ENCODE measurements around the gene KLK15.

KLK15 gene

GRCh38 chr19:50823389-50824042 lies 9.9 kb downstream of the KLK15 start, which contains the start of gene KLK1:
Gene KLK1, minus strand, starts transcription at chr19:50823787. Its CDS starts 39 bp downstream, at chr19:50823748.
- Histone ChIP-seq H3K4me3 (ENCODE audit: low read length) (no peak within 1 kb of the TSS), H3K79me2 (ENCODE audit: low read length) (no peaks in the 10 kb centered on the region), H3K4me1 (ENCODE audit: low read length) (peaks cover 29% of the 10 kb centered on the region), H3K36me3 (replicated peaks; ENCODE audit: low read depth, low read length) (no peaks in the 10 kb centered on the region), H3K9me3 (ENCODE audit: insufficient read depth, low read length) (no peaks in the 10 kb centered on the region), H2AFZ (ENCODE audit: low read depth, low read length) (no peak within 1 kb of the TSS), H3K27ac (ENCODE audit: low read length) (no peak within 1 kb of the TSS), H4K20me1 (ENCODE audit: insufficient read depth, low read length) (no peaks in the 10 kb centered on the region), H3K4me2 (ENCODE audit: low read length) (no peak within 1 kb of the TSS), H3K27me3 (ENCODE audit: low read depth, low read length) (peaks cover 46% of the 10 kb centered on the region), H3K9ac (ENCODE audit: low read length) (no peak within 1 kb of the TSS)
- no peak for TF ChIP-seq EZH2phosphoT487 (IDR thresholded peaks at IDR 0.05; ENCODE audit: low read depth)
- no peak for TF ChIP-seq CTCF (IDR thresholded peaks at IDR 0.05; ENCODE audit: low read depth, low read length)

- peaks cover 45% of the 10 kb centered on the region for H3K27me3 ChIP-seq (ENCODE audit: low read depth, low read length)
- no peaks in the 10 kb centered on the region for H3K79me2 ChIP-seq (ENCODE audit: low read length)
- no peak overlapping the region for H2AFZ ChIP-seq (ENCODE audit: low read depth, low read length)
- H3K27ac ChIP-seq (ENCODE audit: low read length): no peak overlapping the region
- no peak overlapping the region for H3K4me3 ChIP-seq (ENCODE audit: low read length)
- no peak overlapping the region for H3K9ac ChIP-seq (ENCODE audit: low read length)
- TF ChIP-seq CTCF (IDR thresholded peaks at IDR 0.05; ENCODE audit: low read depth, low read length): no peak
- no peak for TF ChIP-seq EZH2phosphoT487 (IDR thresholded peaks at IDR 0.05; ENCODE audit: low read depth)
- H3K36me3 ChIP-seq (replicated peaks; ENCODE audit: low read depth, low read length): no peaks in the 10 kb centered on the region
- peaks cover 36% of the 10 kb centered on the region for H3K4me1 ChIP-seq (ENCODE audit: low read length)
- H3K4me2 ChIP-seq (ENCODE audit: low read length): no peak overlapping the region
- H4K20me1 ChIP-seq (ENCODE audit: insufficient read depth, low read length): no peaks in the 10 kb centered on the region
- H3K9me3 ChIP-seq (ENCODE audit: insufficient read depth, low read length): no peaks in the 10 kb centered on the region
These were observed 10.6 kb downstream of the KLK15 start for GRCh38 chr19:50822661-50823208.

- Histone ChIP-seq H3K4me2 (ENCODE audit: low read length) (no peak overlapping the region), H3K9ac (ENCODE audit: low read length) (no peak overlapping the region), H3K36me3 (replicated peaks; ENCODE audit: low read depth, low read length) (no peaks in the 10 kb centered on the region), H3K79me2 (ENCODE audit: low read length) (no peaks in the 10 kb centered on the region), H3K9me3 (ENCODE audit: insufficient read depth, low read length) (no peaks in the 10 kb centered on the region), H2AFZ (ENCODE audit: low read depth, low read length) (no peak overlapping the region), H3K4me3 (ENCODE audit: low read length) (no peak overlapping the region), H3K4me1 (ENCODE audit: low read length) (peaks cover 45% of the 10 kb centered on the region), H3K27ac (ENCODE audit: low read length) (no peak overlapping the region), H4K20me1 (ENCODE audit: insufficient read depth, low read length) (no peaks in the 10 kb centered on the region), H3K27me3 (ENCODE audit: low read depth, low read length) (peaks cover 45% of the 10 kb centered on the region)
- TF ChIP-seq EZH2phosphoT487 (IDR thresholded peaks at IDR 0.05; ENCODE audit: low read depth): no peak
- no peak for TF ChIP-seq CTCF (IDR thresholded peaks at IDR 0.05; ENCODE audit: low read depth, low read length)
These were observed 11.8 kb downstream of the KLK15 start for GRCh38 chr19:50821622-50822021.

GRCh38 chr19:50821248-50821612 lies 12.1 kb downstream of the KLK15 start:
- TF ChIP-seq EZH2phosphoT487 (IDR thresholded peaks at IDR 0.05; ENCODE audit: low read depth): no peak
- TF ChIP-seq CTCF (IDR thresholded peaks at IDR 0.05; ENCODE audit: low read depth, low read length): no peak
- Histone ChIP-seq H3K9ac (ENCODE audit: low read length) (peak overlapping the region; percentile 54; the same call in 1 of the 2 replicates), H3K4me3 (ENCODE audit: low read length) (peak overlapping the region; percentile 79), H2AFZ (ENCODE audit: low read depth, low read length) (peak overlapping the region; percentile 60; the same call in 1 of the 2 replicates), H4K20me1 (ENCODE audit: insufficient read depth, low read length) (no peaks in the 10 kb centered on the region), H3K27me3 (ENCODE audit: low read depth, low read length) (peaks cover 45% of the 10 kb centered on the region), H3K4me2 (ENCODE audit: low read length) (peak overlapping the region; percentile 94), H3K4me1 (ENCODE audit: low read length) (peaks cover 45% of the 10 kb centered on the region), H3K36me3 (replicated peaks; ENCODE audit: low read depth, low read length) (no peaks in the 10 kb centered on the region), H3K27ac (ENCODE audit: low read length) (no peak overlapping the region), H3K79me2 (ENCODE audit: low read length) (no peaks in the 10 kb centered on the region), H3K9me3 (ENCODE audit: insufficient read depth, low read length) (no peaks in the 10 kb centered on the region)

All from OCI-LY3 (cell line).